NCI-H2227 (cell line): ENCODE data around the gene MOAP1.
"Not testable (repeated sequence)": the region's sequence is repeated elsewhere in the genome, so short reads cannot be mapped to it uniquely, and the experiment has no call there.

ENCODE experiments used
- DNase-seq: peaks from one replicate; lab custom pipeline; 2025; ENCODE audit not compliant: unreplicated experiment; lab: John Stamatoyannopoulos, UW

Gene MOAP1

DNA sequence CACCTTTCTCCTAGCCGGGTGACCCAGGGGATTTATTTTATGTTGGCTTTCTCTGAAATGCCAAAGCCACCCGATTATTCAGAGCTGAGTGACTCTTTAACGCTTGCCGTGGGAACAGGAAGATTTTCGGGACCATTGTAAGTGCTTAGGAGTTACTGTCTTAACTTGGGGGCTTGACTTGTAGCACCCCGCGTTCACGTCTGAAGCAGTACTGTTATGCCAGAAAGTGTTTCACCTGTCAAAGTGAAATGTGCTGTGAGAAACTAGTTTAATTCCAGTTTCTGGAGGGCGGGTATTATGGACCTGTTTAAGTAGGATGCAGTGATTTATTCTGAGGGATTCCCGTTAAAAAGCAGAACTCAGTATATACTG, 638 bp upstream of the MOAP1 start:
- DNase-seq, result no peak

DNA sequence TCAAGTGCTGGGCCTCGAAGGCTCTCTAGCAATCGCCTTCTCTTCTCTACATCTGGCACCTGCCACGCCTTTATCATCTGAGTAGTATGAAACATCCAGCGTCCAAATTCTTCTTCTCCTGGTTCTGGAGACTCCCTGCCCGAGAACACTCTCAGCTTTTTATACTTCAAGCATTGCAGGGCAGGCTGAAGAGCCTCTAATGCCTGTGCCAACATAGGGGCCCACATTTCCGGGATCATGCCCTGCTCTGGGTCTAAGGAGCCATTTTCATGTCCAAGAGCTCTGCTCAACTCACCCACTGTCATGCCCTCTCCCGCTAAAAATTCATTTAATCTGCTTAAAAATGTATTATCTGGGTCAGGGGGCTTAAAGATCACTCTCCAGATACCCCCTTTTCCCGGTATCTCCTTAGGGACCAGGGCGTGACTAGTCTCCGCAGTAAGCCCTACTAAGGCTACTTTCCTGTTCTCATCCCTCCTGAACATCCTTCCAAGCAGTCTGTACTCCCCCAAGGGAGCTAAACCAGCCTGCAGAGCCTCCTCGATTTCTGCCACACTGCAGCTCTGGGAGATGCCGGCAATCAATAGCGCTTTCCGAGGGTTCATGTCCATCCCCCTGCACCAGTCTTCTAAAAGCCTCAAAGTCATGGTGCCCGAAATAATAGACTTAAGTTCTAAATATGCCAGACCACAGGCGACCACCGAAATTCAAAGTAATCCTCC, 940 bp downstream of the MOAP1 start:
- no peak for DNase-seq

DNA sequence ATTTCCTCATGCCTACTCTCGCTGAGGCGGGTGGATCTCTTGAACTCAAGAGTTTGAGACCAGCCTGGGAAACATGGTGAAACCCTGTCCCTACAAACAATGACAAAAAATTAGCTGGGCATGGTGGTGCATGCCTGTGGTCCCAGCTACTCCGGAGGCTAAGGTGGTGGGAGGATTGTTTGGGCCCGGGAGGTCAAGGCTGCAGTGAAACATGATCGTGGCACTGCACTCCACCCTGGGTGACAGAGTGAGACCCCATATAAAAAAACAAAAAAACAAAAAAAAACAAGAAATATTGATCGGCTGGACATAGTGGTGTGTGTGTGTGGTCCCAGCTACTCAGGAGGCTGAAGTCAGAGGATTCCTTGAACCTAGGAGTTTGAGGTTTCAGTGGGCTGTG, 9.2 kb downstream of the MOAP1 start:
- DNase-seq, result no peak

DNA sequence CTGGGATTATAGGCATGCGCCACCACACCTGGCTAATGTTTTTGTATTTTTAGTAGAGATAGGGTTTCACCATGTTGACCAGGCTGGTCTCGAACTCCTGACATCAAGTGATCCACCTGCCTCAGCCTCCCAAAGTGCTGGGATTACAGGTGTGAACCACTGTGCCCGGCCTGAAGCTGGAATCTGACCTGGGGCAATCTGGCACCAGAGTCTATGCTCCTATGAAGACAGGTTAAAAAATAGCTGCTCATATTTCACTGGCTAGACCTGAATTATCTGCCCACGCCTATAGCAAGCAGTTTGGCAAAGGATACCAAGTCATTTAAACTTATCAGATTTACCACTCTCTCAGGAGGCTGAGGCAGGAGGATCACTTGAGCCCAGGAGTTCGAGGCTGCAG, 10.0 kb downstream of the MOAP1 start:
- not testable (repeated sequence) for DNase-seq

DNA sequence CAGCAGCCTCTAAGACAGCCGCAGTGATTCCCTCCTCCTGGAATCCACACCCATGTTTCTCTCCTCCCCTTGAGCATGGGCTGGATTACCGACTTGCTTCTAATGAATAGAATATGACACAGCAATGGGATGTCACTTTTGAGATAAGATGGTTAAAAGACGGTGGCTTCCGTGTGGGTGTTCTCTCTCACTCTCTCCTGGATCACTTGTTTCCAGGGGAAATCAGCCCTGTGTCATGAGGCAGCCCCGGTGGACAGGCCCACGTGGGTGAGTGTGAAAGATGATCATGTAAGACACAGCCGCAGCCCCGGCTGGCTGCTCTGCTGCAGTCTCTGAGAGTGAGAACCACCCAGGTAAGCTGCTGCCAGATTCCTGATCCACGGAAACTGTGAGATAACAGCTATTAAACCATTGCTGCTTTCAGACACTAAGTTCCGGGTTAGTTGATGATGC, 10.7 kb downstream of the MOAP1 start:
- DNase-seq, result peak; percentile 33

DNA sequence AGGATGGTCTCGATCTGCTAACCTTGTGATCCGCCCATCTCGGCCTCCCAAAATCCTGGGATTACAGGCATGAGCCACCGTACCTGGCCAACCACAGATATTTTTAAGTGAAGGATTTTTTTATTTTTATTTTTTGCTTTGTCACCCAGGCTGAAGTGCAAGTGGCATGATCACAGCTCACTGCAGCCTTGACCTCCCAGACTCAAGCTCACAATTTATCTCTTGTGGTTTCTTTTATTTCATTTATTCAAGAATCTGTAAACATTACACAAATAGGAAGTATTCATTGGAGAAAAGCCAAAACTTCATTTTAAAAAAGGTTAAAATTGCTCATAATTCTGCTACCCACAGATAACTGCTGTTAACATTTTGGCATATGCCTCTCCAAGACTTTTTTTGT, 13.3 kb downstream of the MOAP1 start:
- DNase-seq, result no peak

GRCh38 chr14:93170141-93170540, 14.6 kb downstream of the MOAP1 start:
- not testable (repeated sequence) for DNase-seq

GRCh38 chr14:93169619-93170018, 15.1 kb downstream of the MOAP1 start:
- not testable (repeated sequence) for DNase-seq

GRCh38 chr14:93168610-93169009, 16.1 kb downstream of the MOAP1 start:
- not testable (repeated sequence) for DNase-seq

DNA sequence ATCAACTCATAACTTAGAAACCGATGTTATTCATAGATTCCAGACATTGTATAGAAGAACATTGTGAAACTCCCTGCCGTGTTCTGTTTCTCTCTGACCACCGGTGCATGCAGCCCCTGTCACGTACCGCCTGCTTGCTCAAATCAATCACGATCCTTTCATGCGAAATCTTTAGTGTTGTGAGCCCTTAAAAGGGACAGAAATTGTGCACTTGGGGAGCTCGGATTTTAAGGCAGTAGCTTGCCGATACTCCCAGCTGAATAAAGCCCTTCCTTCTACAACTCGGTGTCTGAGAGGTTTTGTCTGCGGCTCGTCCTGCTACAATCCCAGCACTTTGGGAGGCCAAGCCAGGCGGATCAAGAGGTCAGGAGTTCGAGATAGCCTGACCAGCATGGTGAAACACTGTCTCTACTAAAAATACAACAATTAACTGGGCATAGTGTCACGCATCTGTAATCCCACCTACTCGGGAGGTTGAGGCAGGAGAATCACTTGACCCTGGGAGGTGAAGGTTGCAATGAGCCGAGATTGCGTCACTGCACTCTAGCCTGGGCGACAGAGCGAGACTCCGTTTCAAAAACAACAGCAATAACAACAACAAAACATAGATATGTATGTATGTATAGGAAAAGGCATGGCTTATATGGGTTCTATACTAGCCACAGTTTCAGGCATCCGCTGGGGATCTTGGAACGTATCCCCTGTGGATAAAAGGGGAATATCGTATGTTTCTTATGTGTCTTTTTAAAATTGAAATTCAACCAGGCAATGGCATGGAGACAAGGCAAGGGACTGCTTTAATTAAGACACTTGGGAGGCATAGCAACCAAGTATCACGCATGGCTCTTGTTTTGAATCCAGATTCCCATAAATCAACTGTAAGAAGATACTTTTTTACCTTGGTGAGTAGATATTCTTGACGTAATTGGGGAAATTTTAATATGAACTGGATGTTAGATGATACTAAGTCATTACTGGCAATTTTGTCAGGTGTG, 19.1 kb downstream of the MOAP1 start:
- DNase-seq, result not testable (repeated sequence)

DNA sequence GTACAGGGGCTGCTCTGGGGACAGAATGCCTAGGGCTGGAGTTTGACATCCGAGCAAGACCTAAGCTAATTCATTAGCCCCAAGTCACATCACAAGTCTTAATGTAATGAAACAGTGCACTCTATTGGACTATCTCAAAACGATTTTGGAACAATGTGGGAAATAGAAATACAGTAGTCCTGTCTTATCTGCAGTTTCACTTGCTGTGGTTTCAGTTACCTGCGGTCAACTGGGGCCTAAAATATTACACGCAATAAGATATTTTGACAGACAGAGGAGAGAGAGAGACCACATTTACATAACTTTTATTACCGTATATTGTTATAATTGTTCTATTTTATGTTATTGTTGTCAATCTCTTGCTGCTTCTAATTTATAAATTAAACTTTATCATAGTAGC, 21.1 kb downstream of the MOAP1 start:
- DNase-seq, result no peak

- no peak for DNase-seq
Measured at GRCh38 chr14:93161411-93161940, 23.2 kb downstream of the MOAP1 start.

- peak; percentile 30 for DNase-seq
Measured at GRCh38 chr14:93160353-93160801, 24.3 kb downstream of the MOAP1 start.

DNA sequence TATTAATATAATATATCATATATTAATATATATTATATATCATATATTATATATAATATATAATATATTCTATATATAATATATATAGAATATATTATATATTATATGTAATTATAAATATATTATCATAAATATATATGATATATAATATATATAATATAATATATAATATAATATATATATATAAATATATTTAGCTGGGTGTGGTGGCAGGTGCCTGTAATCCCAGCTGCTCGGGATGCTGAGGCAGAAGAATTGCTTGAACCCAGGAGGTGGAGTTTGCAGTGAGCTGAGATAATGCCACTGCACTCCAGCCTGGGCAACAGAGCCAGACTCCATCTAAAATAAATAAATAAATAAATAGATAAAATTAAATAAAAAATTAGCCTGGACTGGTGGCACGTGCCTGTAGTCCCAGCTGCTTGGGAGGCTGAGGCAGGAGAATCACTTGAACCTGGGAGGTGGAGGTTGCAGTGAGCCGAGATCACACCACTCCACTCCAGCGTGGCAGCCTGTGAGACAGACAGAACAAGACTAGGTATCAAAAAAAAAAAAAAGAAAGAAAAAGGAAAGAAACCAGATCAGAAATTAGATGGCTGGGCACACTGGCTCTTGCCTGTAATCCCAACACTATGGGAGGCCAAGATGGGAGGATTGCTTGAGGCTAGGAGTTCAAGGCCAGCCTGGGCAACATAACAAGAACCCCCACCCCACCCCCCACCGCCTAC, 24.9 kb downstream of the MOAP1 start:
- not testable (repeated sequence) for DNase-seq

GRCh38 chr14:93158349-93158748, 26.3 kb downstream of the MOAP1 start:
- DNase-seq, result not testable (repeated sequence)

- no peak for DNase-seq
Measured at GRCh38 chr14:93156693-93157369, 27.9 kb downstream of the MOAP1 start.

- DNase-seq, result no peak
Measured at GRCh38 chr14:93155667-93156066, 29.0 kb downstream of the MOAP1 start.

- DNase-seq, result no peak
Measured at GRCh38 chr14:93153121-93153520, 31.6 kb downstream of the MOAP1 start.

- DNase-seq, result no peak
Measured at GRCh38 chr14:93150227-93151208, 34.2 kb downstream of the MOAP1 start.
